Omental fat pad (tissue), 4 donors: Measurements from ENCODE around the gene NPRL2. TPM values are rescaled to one million over a fixed set of nuclear protein-coding genes. Genes with fewer than 3 reads are reported as not detected.
A peak's percentile ranks its signal among the peaks of the same experiment; 100 is the strongest.

Source experiments
- ATAC-seq: fragments of 150-250 bp; one replicate; pipeline ENCODE4 v1.9.1; 2016; ENCODE audit warnings: mild to moderate bottlenecking, moderate library complexity; ENCODE audit not compliant: low FRiP score
- DNase-seq: peaks from one replicate; pipeline ENCODE4 v3.0.0-alpha.2; 2019; ENCODE audit warnings: low spot score
- CTCF ChIP-seq, 3 donors: fragments of 450-650 bp; IDR thresholded peaks; one replicate each; pipeline ENCODE4 v1.5.1; 2016 to 2017; ENCODE audit warnings: antibody characterized with exemption in 3 of 3, mild to moderate bottlenecking in 3 of 3, moderate library complexity in 2 of 3
- total RNA-seq, 4 donors: library from RNA; depleted of rRNA; stranded (reverse); fragments of >200 nt; gene quantifications; one replicate each; pipeline ENCODE4 v1.1.0, GENCODE V29; 2016

NPRL2 gene
- total RNA-seq, 4 donors from 2014 or later = 9.5 to 22.7 (median 13.9) TPM

- ATAC-seq (no peak), DNase-seq (no peak)
- TF ChIP-seq CTCF (IDR thresholded peaks at IDR 0.05) = no peak
Observed at GRCh38 chr3:50350213-50350526, 405 bp downstream of the NPRL2 start.

- no peak for DNase-seq
- no peak for TF ChIP-seq CTCF (IDR thresholded peaks at IDR 0.05)
- ATAC-seq = no peak
Observed at GRCh38 chr3:50347187-50347813, 3.3 kb downstream of the NPRL2 start.

- ATAC-seq = peak; percentile 26
- no peak for TF ChIP-seq CTCF (IDR thresholded peaks at IDR 0.05)
- no peak for DNase-seq
Observed at GRCh38 chr3:50345586-50346234, 4.9 kb downstream of the NPRL2 start, which contains the start of gene ZMYND10. TSS of gene ZMYND10 (minus strand) at chr3:50345732. CDS start at chr3:50345579, 153 bp downstream.

- ATAC-seq (no peak), DNase-seq (no peak)
- no peak for TF ChIP-seq CTCF (IDR thresholded peaks at IDR 0.05)
Observed at GRCh38 chr3:50345008-50345407, 5.6 kb downstream of the NPRL2 start.

- no peak for TF ChIP-seq CTCF (IDR thresholded peaks at IDR 0.05)
- no peak for DNase-seq
Observed at GRCh38 chr3:50342813-50343633, 7.6 kb downstream of the NPRL2 start.

GRCh38 chr3:50341996-50342650, 8.5 kb downstream of the NPRL2 start:
- no peak for TF ChIP-seq CTCF (IDR thresholded peaks at IDR 0.05)
- DNase-seq (no peak), ATAC-seq (no peak)

More at GRCh38 chr3:50342813-50343633, 7.6 kb downstream of the NPRL2 start:
- no peak for ATAC-seq
